Effector memory CD8-positive, alpha-beta T cell (primary cell): ENCODE data around the gene SKIL.
A peak's percentile ranks its signal among the peaks of the same experiment; 100 is the strongest.

Experiments
- ATAC-seq: fragments of 150-1000 bp; cut with Tn5 transposase; replicated peaks from 2 replicates; pipeline ENCODE4 v1.10.0; 2021; ENCODE audit warnings: mild to moderate bottlenecking, moderate library complexity
- DNase-seq, 3 experiments: peaks; one replicate each; pipeline ENCODE4 v3.0.0; 2021
- H3K27ac Mint-ChIP-seq, 2 donors: one replicate each; pipeline ENCODE4 v1.8.0; 2022; ENCODE audit warnings: mild to moderate bottlenecking in 2 of 2, mixed read lengths in 2 of 2, moderate library complexity in 2 of 2
- H3K27me3 Mint-ChIP-seq, 2 donors: one replicate each; pipeline ENCODE4 v1.8.0; 2022; ENCODE audit warnings: mixed read lengths in 2 of 2
- H3K36me3 Mint-ChIP-seq: one replicate; pipeline ENCODE4 v1.8.0; 2022; ENCODE audit warnings: mild to moderate bottlenecking, moderate library complexity, mixed read lengths; ENCODE audit not compliant: insufficient read depth
- H3K4me1 Mint-ChIP-seq, 2 donors: one replicate each; pipeline ENCODE4 v1.8.0; 2022; ENCODE audit warnings: low read depth in 2 of 2, mixed read lengths in 2 of 2
- H3K4me3 Mint-ChIP-seq, 2 donors: one replicate each; pipeline ENCODE4 v1.8.0; 2022; ENCODE audit warnings: mild to moderate bottlenecking in 2 of 2, mixed read lengths in 2 of 2, moderate library complexity in 2 of 2
- H3K9me3 Mint-ChIP-seq, 2 donors: one replicate each; pipeline ENCODE4 v1.8.0; 2022; ENCODE audit warnings: mixed read lengths in 2 of 2

The SKIL gene

DNA sequence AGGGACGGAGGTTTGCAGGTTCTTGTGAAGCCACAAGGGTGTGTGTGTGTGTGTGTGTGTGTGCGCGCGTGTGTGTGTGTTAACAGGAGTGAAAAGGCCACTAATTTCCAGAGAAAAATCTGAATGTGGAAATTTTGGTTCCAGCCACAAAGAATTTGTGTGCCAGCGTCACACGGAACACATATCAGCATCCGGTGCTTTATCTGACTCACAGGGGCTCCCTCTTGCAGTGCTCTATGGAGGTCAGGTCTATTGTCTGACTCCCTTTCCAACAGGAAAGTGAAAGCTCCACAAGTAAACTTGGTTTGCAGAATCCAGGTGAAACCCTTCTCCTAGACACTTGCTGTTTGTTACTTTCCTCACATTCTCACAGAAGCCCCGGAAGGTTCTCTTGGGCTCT, 67.4 kb downstream of the SKIL start:
- no peak for ATAC-seq
- Mint-ChIP-seq H3K4me3 (no peak overlapping the region), H3K4me1 (peaks cover 3 to 9% of the 10 kb centered on the region in 2 donors), H3K27ac (no peak overlapping the region), H3K36me3 (no peaks in the 10 kb centered on the region), H3K9me3 (no peaks in the 10 kb centered on the region), H3K27me3 (peaks cover 21 to 24% of the 10 kb centered on the region in 2 donors)
- no peak for DNase-seq

DNA sequence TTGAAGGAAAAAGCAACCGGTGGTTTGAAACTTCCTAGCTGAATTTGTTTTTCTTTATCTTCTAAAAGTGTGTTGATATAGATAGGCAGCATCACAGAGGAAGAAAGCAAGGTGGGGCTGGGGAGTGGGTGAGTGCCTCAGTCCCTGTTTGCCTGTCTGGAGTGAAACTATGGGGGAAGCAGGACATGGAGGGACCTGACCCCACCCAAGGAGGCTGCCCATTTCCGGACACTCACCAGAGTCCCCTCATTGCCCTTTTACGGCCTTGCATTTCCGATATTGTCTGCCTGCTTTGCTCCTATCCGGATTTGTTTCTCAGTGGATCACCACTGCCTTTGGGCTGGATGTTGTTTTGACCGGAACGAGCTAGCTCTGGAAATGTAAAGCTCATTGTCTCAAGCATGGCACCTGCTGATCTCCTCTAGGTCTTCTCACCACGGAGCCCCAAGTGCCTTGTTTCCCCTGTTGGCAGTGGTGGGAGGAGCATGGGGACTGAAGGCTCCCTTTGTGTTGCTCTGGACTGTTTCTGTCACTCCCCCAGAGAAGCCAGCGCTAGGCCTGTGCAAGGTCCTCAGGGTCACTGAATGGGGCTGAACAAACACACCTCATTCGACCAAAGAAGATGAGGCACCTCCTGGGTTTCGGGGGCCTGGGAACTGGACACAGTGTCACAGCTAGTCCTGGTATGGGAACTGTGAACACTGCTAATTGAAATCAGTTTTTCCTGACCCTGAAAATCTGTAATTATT, 68.2 kb downstream of the SKIL start:
- Mint-ChIP-seq H3K27me3 (peaks cover 14 to 16% of the 10 kb centered on the region in 2 donors), H3K27ac (no peak overlapping the region), H3K4me1 (peaks cover 3 to 6% of the 10 kb centered on the region in 2 donors), H3K9me3 (no peaks in the 10 kb centered on the region), H3K36me3 (no peaks in the 10 kb centered on the region), H3K4me3 (no peak overlapping the region)
- no peak for DNase-seq
- ATAC-seq = no peak

DNA sequence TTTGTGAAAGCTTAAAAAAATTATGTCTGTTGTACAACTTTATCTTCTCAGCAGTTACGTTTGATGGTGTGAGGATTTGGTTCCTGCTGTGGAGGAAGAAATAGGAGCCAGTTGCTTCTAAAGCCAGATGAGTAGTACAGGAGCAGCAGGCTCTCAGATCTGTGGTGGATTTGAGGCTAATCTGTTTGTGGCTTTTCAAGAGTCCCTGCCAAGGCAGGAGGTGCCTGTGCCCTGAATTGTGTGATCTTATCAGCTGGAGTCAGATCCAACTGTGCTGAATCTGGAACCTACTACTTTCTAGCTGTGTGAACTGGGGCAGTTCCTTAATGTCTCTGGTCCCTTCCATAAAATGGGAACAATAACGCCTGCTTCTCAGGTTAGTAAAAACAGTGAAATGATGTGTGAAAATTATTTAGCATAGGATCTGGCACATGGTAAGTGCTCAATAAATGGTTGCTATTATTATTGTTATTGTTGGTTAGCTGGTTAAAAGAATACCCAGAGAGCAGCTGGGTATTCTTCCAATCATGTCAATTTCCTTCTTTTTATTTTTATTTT, 68.8 kb downstream of the SKIL start:
- H3K36me3 Mint-ChIP-seq = no peaks in the 10 kb centered on the region
- H3K27ac Mint-ChIP-seq = peak overlapping the region in 1 of 2 donors; percentile 32
- H3K4me1 Mint-ChIP-seq = peaks cover 3 to 6% of the 10 kb centered on the region in 2 donors
- H3K9me3 Mint-ChIP-seq = no peaks in the 10 kb centered on the region
- no peak for ATAC-seq
- H3K27me3 Mint-ChIP-seq = peaks cover 8 to 10% of the 10 kb centered on the region in 2 donors
- no peak for DNase-seq
- H3K4me3 Mint-ChIP-seq = no peak overlapping the region

DNA sequence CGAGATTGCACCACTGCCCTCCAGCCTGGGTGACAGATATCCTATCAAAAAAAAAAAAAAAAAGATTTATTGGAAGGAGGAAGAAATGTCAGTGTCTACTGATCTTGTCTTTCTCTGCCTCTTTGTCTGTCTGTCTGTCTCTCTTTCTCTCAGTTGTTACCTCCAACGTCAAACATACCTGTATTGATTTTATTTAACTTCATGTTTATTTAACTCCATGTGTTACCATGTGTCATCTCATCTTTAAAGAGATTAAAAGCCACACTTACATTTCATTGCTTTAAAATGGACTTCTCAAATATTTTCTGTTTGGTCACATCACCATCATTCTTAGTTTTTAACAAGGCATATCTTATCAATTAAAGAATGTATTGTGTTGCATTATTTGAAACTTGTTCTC, 70.6 kb downstream of the SKIL start:
- Mint-ChIP-seq H3K4me1 (peaks cover 3% of the 10 kb centered on the region in 2 donors), H3K4me3 (no peak overlapping the region), H3K27me3 (no peaks in the 10 kb centered on the region), H3K36me3 (no peaks in the 10 kb centered on the region), H3K9me3 (no peaks in the 10 kb centered on the region), H3K27ac (no peak overlapping the region)
- ATAC-seq = no peak
- DNase-seq = no peak

DNA sequence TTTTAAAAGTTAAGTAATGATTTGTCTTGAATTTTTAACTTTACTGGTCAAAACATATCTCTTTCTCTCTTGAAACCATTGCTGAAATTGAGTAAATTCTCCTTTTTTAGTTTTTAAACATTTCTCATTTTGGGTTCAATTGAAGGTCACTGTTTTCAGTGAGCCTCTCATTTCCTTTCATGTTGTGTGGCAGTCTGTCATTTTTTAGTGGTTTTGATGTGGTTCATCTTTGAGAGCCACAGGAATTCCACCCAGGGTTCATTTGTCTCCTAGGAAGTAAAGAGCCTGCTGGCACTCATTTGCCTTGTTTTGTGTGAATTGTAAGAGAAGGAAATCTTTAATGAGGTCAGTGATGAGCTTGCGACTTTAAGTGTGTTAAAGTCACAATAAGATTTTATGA, 71.5 kb downstream of the SKIL start:
- Mint-ChIP-seq H3K4me1 (peaks cover 3% of the 10 kb centered on the region in 2 donors), H3K4me3 (no peak overlapping the region), H3K9me3 (no peaks in the 10 kb centered on the region), H3K27me3 (no peaks in the 10 kb centered on the region), H3K27ac (no peak overlapping the region), H3K36me3 (no peaks in the 10 kb centered on the region)
- ATAC-seq (peak; percentile 36), DNase-seq (no peak)

DNA sequence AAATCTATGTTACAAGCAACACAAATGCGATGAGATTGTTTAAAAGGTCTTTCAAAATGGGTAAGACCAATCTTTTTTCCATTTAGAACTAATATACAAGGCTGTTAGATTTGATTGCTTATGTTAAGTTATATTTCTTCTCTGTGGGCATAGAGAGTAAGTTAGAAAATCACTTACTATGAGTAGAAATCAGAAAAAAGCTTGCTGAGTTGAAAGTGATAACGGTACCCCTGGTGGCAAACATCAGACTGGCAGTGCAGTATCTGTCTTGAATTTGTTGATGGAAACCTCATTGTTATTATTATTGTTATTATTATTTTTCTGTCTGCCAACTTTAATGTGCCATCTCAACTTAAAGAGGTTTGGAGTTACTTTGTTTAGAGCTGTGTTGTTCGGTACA, 73.5 kb downstream of the SKIL start:
- peaks cover 3% of the 10 kb centered on the region in 2 donors for H3K4me1 Mint-ChIP-seq
- ATAC-seq (no peak), DNase-seq (no peak)
- H3K27ac Mint-ChIP-seq = no peak overlapping the region
- H3K36me3 Mint-ChIP-seq = no peaks in the 10 kb centered on the region
- H3K27me3 Mint-ChIP-seq = no peaks in the 10 kb centered on the region
- H3K4me3 Mint-ChIP-seq = no peak overlapping the region
- no peaks in the 10 kb centered on the region for H3K9me3 Mint-ChIP-seq

DNA sequence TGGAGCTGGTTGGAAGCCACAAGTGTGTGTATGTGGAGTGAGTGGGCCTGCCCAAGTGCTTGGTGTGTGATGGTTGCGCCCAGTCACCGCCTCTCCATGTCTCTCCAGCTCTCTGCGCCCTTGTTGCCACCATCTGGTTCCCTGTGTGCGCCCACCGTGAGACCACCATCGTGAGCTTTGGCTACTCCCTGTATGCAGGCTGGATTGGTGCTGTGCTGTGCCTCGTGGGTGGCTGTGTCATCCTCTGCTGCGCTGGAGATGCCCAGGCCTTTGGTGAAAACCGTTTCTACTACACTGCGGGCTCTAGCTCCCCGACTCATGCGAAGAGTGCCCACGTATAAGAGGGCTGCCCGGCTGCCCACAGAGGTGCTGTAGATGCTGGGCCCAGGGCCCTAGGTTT, 74.9 kb downstream of the SKIL start:
- H3K27ac Mint-ChIP-seq = no peak overlapping the region
- H3K36me3 Mint-ChIP-seq = no peaks in the 10 kb centered on the region
- H3K9me3 Mint-ChIP-seq = no peaks in the 10 kb centered on the region
- no peak for ATAC-seq
- DNase-seq = no peak
- H3K4me1 Mint-ChIP-seq = peaks cover 3% of the 10 kb centered on the region in 2 donors
- peaks cover 5 to 12% of the 10 kb centered on the region in 2 donors for H3K27me3 Mint-ChIP-seq
- H3K4me3 Mint-ChIP-seq = no peak overlapping the region

DNA sequence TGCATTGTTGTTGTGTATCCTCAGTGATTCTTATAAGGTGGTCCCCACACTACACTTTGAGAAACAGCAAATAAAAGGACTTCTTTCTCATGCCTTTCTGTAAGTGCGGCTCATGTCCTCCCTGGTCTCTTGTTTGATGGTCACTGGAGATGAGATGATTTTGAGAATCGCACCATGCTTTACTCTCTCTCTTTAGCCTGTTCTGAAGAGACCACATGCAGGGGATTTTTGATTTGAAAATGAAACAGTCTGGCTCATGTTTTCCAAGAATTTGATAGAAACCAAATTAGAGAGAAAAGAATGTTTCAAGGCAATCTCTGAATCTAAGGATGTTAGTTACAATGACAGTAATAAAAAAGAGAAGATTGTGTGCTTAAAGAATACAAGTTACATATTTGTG, 79.2 kb downstream of the SKIL start:
- Mint-ChIP-seq H3K4me3 (no peak overlapping the region), H3K9me3 (no peaks in the 10 kb centered on the region), H3K27ac (no peak overlapping the region), H3K4me1 (no peaks in the 10 kb centered on the region), H3K27me3 (peaks cover 27 to 46% of the 10 kb centered on the region in 2 donors), H3K36me3 (no peaks in the 10 kb centered on the region)
- ATAC-seq (no peak), DNase-seq (no peak)

DNA sequence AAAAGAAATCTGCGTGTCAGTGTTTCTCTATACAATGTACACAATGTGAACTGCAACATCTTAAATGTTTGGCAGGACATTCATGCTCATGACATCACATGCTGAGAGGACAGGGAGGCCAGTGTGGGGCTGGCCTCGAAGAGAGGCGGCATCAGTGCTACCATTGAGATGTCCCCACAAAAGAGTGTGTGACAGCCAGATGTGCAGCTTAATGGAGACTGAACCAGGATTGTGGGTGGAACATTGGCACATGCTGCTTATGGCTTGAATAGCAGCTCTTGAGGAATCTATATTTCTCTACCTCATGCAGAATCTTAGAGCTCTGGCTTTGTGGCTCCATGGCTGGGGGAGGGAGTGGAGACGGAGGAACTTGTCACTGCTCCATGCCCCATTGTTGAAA, 79.7 kb downstream of the SKIL start:
- H3K4me1 Mint-ChIP-seq = no peaks in the 10 kb centered on the region
- no peaks in the 10 kb centered on the region for H3K36me3 Mint-ChIP-seq
- no peak overlapping the region for H3K4me3 Mint-ChIP-seq
- no peak for DNase-seq
- no peak overlapping the region for H3K27ac Mint-ChIP-seq
- no peaks in the 10 kb centered on the region for H3K9me3 Mint-ChIP-seq
- ATAC-seq = no peak
- H3K27me3 Mint-ChIP-seq = peaks cover 31 to 51% of the 10 kb centered on the region in 2 donors

DNA sequence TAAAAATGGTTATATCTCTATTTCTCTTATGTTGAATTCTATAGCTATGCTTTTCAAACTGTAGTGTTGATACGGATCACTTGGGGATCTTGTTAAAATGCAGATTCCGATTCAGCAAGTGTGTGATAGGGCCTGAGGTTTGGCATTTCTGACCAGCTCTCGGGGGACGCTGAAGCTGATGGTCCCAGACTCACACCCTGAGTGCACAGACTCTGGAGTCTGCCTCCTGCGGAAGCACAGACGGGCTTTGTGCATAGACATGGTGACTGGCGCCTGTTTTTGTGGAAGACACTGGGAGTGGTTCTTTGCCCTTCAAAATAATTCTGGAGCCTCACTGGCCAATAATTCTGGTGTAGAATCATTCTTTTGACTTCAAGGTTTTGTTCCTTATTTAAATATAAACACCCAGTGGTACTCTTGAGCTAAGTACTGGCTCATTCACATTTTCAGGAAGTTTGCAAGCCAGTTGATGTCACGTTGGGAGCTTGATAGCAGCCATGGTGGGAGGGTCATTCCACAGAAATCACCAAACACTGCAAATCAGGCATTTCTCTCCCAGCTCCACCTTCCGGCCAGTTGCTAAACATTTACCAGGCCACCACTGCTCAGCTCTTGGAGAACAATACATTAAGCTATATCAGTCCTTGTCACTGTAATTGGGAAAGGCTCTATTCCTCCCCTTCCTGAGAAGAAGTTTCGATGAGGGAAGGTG, 80.3 kb downstream of the SKIL start:
- Mint-ChIP-seq H3K4me1 (no peaks in the 10 kb centered on the region), H3K27ac (no peak overlapping the region), H3K9me3 (no peaks in the 10 kb centered on the region), H3K4me3 (no peak overlapping the region), H3K36me3 (no peaks in the 10 kb centered on the region), H3K27me3 (peaks cover 37 to 58% of the 10 kb centered on the region in 2 donors)
- ATAC-seq = no peak
- DNase-seq = no peak

DNA sequence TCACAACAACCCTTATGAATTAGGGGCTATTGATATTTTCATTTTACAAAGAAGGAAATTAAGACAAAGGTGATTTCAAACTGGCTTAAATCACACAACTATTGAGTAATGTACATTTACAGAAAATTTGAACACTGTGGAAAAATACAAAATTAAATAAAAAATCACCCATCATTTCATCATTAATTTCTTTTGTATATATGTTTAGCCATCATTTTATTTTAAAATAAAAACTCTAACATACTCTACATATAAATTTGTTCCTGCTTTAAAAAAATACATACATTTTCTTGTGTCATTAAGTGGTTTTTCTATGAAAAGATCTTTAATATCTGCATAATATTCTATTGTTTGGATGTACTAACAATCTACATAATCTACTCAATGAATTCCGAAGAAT, 81.3 kb downstream of the SKIL start:
- H3K27ac Mint-ChIP-seq = no peak overlapping the region
- no peaks in the 10 kb centered on the region for H3K36me3 Mint-ChIP-seq
- DNase-seq = no peak
- ATAC-seq = no peak
- H3K9me3 Mint-ChIP-seq = no peaks in the 10 kb centered on the region
- no peak overlapping the region for H3K4me3 Mint-ChIP-seq
- no peaks in the 10 kb centered on the region for H3K4me1 Mint-ChIP-seq
- peaks cover 38 to 60% of the 10 kb centered on the region in 2 donors for H3K27me3 Mint-ChIP-seq

DNA sequence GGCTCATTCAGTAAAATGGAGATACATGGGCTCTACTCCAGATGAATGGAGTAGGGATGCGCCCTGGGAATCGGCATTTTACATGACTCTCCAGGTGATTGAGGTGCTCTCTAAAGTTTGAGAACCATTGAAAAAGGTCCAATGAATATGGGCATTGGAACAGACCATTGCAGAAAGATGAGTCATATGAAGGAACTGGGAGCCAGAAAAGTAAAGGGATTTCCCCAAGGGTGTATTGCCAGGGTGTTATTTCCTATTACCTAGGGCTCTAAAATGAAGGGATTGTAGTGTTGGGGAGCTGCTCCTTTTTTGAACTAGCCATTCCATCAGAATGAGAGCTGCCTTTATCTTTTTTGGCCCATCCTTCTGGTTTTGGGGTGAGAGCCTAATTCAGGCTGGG, 82.8 kb downstream of the SKIL start:
- ATAC-seq (no peak), DNase-seq (no peak)
- H3K4me3 Mint-ChIP-seq = no peak overlapping the region
- H3K27me3 Mint-ChIP-seq = peaks cover 45 to 69% of the 10 kb centered on the region in 2 donors
- H3K4me1 Mint-ChIP-seq = no peaks in the 10 kb centered on the region
- H3K36me3 Mint-ChIP-seq = no peaks in the 10 kb centered on the region
- H3K27ac Mint-ChIP-seq = no peak overlapping the region
- H3K9me3 Mint-ChIP-seq = no peaks in the 10 kb centered on the region

DNA sequence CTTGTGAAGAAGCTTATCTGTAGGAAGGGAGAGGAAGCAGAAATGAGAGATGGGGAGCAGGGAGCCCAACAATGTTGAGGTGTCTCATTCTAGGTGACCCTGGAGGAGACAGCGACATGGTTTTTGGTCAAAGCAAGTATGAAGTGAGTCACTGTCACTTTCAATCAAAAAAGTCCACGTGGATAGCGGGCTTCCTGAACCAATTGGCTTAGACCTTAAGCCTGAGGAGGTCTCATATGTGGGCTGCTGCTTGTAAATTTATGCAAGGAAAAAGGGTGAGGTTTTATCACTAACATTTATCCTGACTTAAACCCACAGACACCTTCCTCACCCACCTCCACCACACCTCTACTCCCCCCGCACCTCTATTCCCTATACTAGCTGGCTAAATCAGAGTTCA, 83.9 kb downstream of the SKIL start:
- DNase-seq = no peak
- H3K4me1 Mint-ChIP-seq = no peaks in the 10 kb centered on the region
- H3K4me3 Mint-ChIP-seq = no peak overlapping the region
- H3K27me3 Mint-ChIP-seq = peaks cover 48 to 67% of the 10 kb centered on the region in 2 donors
- H3K27ac Mint-ChIP-seq = no peak overlapping the region
- H3K9me3 Mint-ChIP-seq = no peaks in the 10 kb centered on the region
- H3K36me3 Mint-ChIP-seq = no peaks in the 10 kb centered on the region
- ATAC-seq = no peak

DNA sequence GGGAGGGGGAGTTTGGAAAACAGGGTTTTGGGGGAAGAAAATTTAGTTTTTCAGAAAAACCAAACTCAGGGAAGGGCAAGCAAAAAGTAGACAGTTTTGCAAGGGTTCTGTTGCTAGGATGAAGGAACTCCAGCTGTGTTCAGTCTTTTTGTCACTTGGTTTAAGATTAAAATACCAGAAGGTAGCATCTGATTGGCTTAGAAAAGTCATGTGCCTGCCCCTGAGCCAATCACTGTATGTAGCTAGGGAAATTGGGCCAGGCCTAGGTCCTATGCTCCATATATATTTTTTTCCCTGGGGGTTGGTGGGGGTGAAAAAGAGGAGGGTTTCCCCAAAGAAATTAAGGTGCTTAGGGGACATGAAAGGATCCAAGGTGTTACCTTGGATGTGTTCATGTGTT, 85.4 kb downstream of the SKIL start:
- no peak overlapping the region for H3K4me3 Mint-ChIP-seq
- H3K27me3 Mint-ChIP-seq = peaks cover 43 to 52% of the 10 kb centered on the region in 2 donors
- no peak overlapping the region for H3K27ac Mint-ChIP-seq
- no peaks in the 10 kb centered on the region for H3K9me3 Mint-ChIP-seq
- H3K4me1 Mint-ChIP-seq = no peaks in the 10 kb centered on the region
- ATAC-seq (no peak), DNase-seq (no peak)
- no peaks in the 10 kb centered on the region for H3K36me3 Mint-ChIP-seq
